ENCODE results near the gene DCLK1.
"Not testable (repeated sequence)": the region's sequence is repeated elsewhere in the genome, so short reads cannot be mapped to it uniquely, and the experiment has no call there.

Gene DCLK1

GRCh38 chr13:36089130-36089647, 42.0 kb downstream of the DCLK1 start:
- peaks cover 15 to 22% of the 10 kb centered on the region in 2 donors for H3K9me3 Mint-ChIP-seq
- DNase-seq (no peak), ATAC-seq (replicated peaks) (no peak)

GRCh38 chr13:36088463-36088862, 42.7 kb downstream of the DCLK1 start:
- no peak overlapping the region for H3K27ac Mint-ChIP-seq
- H3K4me3 Mint-ChIP-seq = no peak overlapping the region
- H3K36me3 Mint-ChIP-seq (ENCODE audit: insufficient read depth) = no peaks in the 10 kb centered on the region
- ATAC-seq (replicated peaks) = no peak
- peaks cover 15 to 22% of the 10 kb centered on the region in 2 donors for H3K9me3 Mint-ChIP-seq
- H3K4me1 Mint-ChIP-seq (ENCODE audit: low read depth in 2 of 2) = no peaks in the 10 kb centered on the region
- no peak for DNase-seq
- H3K27me3 Mint-ChIP-seq = no peaks in the 10 kb centered on the region

More at GRCh38 chr13:36089130-36089647, 42.0 kb downstream of the DCLK1 start:
- H3K36me3 Mint-ChIP-seq (ENCODE audit: insufficient read depth) = no peaks in the 10 kb centered on the region
- H3K27me3 Mint-ChIP-seq = no peaks in the 10 kb centered on the region
- H3K27ac Mint-ChIP-seq = no peak overlapping the region
- no peaks in the 10 kb centered on the region for H3K4me1 Mint-ChIP-seq (ENCODE audit: low read depth in 2 of 2)
- no peak overlapping the region for H3K4me3 Mint-ChIP-seq

- no peak overlapping the region for H3K27ac Mint-ChIP-seq
- DNase-seq = no peak
- no peaks in the 10 kb centered on the region for H3K36me3 Mint-ChIP-seq (ENCODE audit: insufficient read depth)
- peaks cover 15 to 22% of the 10 kb centered on the region in 2 donors for H3K9me3 Mint-ChIP-seq
- ATAC-seq (replicated peaks) = no peak
- H3K27me3 Mint-ChIP-seq = no peaks in the 10 kb centered on the region
- no peak overlapping the region for H3K4me3 Mint-ChIP-seq
- no peaks in the 10 kb centered on the region for H3K4me1 Mint-ChIP-seq (ENCODE audit: low read depth in 2 of 2)
Observed at GRCh38 chr13:36088001-36088400, 43.2 kb downstream of the DCLK1 start.

- Mint-ChIP-seq H3K27ac (no peak overlapping the region), H3K9me3 (peaks cover 8 to 12% of the 10 kb centered on the region in 2 donors), H3K4me1 (ENCODE audit: low read depth in 2 of 2) (no peaks in the 10 kb centered on the region), H3K27me3 (no peaks in the 10 kb centered on the region), H3K4me3 (no peak overlapping the region), H3K36me3 (ENCODE audit: insufficient read depth) (no peaks in the 10 kb centered on the region)
- ATAC-seq (replicated peaks) (no peak), DNase-seq (no peak)
Observed at GRCh38 chr13:36086117-36086516, 45.1 kb downstream of the DCLK1 start.

- no peaks in the 10 kb centered on the region for H3K4me1 Mint-ChIP-seq (ENCODE audit: low read depth in 2 of 2)
- no peak overlapping the region for H3K27ac Mint-ChIP-seq
- H3K4me3 Mint-ChIP-seq = no peak overlapping the region
- no peaks in the 10 kb centered on the region for H3K27me3 Mint-ChIP-seq
- no peak for ATAC-seq (replicated peaks)
- H3K9me3 Mint-ChIP-seq = peaks cover 4 to 6% of the 10 kb centered on the region in 2 donors
- DNase-seq = no peak
- no peaks in the 10 kb centered on the region for H3K36me3 Mint-ChIP-seq (ENCODE audit: insufficient read depth)
Observed at GRCh38 chr13:36084131-36084530, 47.1 kb downstream of the DCLK1 start.

- Mint-ChIP-seq H3K36me3 (ENCODE audit: insufficient read depth) (no peaks in the 10 kb centered on the region), H3K4me3 (no peak overlapping the region), H3K4me1 (ENCODE audit: low read depth in 2 of 2) (no peaks in the 10 kb centered on the region), H3K9me3 (peaks cover 7 to 12% of the 10 kb centered on the region in 2 donors), H3K27ac (no peak overlapping the region), H3K27me3 (no peaks in the 10 kb centered on the region)
- DNase-seq = no peak
- no peak for ATAC-seq (replicated peaks)
Observed at GRCh38 chr13:36082806-36083205, 48.4 kb downstream of the DCLK1 start.

GRCh38 chr13:36082396-36082795, 48.8 kb downstream of the DCLK1 start:
- no peak for DNase-seq
- H3K27ac Mint-ChIP-seq = no peak overlapping the region
- no peaks in the 10 kb centered on the region for H3K27me3 Mint-ChIP-seq
- no peak overlapping the region for H3K4me3 Mint-ChIP-seq
- peaks cover 8 to 12% of the 10 kb centered on the region in 2 donors for H3K9me3 Mint-ChIP-seq
- no peaks in the 10 kb centered on the region for H3K4me1 Mint-ChIP-seq (ENCODE audit: low read depth in 2 of 2)
- H3K36me3 Mint-ChIP-seq (ENCODE audit: insufficient read depth) = no peaks in the 10 kb centered on the region
- ATAC-seq (replicated peaks) = no peak

- no peak for DNase-seq
- no peak for ATAC-seq (replicated peaks)
- no peak overlapping the region for H3K4me3 Mint-ChIP-seq
- peaks cover 9 to 20% of the 10 kb centered on the region in 2 donors for H3K9me3 Mint-ChIP-seq
- H3K4me1 Mint-ChIP-seq (ENCODE audit: low read depth in 2 of 2) = no peaks in the 10 kb centered on the region
- H3K27me3 Mint-ChIP-seq = no peaks in the 10 kb centered on the region
- no peak overlapping the region for H3K27ac Mint-ChIP-seq
- H3K36me3 Mint-ChIP-seq (ENCODE audit: insufficient read depth) = no peaks in the 10 kb centered on the region
Observed at GRCh38 chr13:36076211-36076610, 55.0 kb downstream of the DCLK1 start.

- H3K27ac Mint-ChIP-seq = no peak overlapping the region
- ATAC-seq (replicated peaks) = no peak
- no peaks in the 10 kb centered on the region for H3K27me3 Mint-ChIP-seq
- H3K4me1 Mint-ChIP-seq (ENCODE audit: low read depth in 2 of 2) = no peaks in the 10 kb centered on the region
- DNase-seq = no peak
- H3K4me3 Mint-ChIP-seq = no peak overlapping the region
- H3K36me3 Mint-ChIP-seq (ENCODE audit: insufficient read depth) = no peaks in the 10 kb centered on the region
- peaks cover 9 to 18% of the 10 kb centered on the region in 2 donors for H3K9me3 Mint-ChIP-seq
Observed at GRCh38 chr13:36074659-36075058, 56.5 kb downstream of the DCLK1 start.

GRCh38 chr13:36072152-36072935, 58.8 kb downstream of the DCLK1 start:
- Mint-ChIP-seq H3K27ac (no peak overlapping the region), H3K36me3 (ENCODE audit: insufficient read depth) (no peaks in the 10 kb centered on the region), H3K9me3 (peaks cover 5 to 15% of the 10 kb centered on the region in 2 donors), H3K27me3 (no peaks in the 10 kb centered on the region), H3K4me1 (ENCODE audit: low read depth in 2 of 2) (no peaks in the 10 kb centered on the region), H3K4me3 (no peak overlapping the region)
- DNase-seq (no peak), ATAC-seq (replicated peaks) (no peak)

- H3K36me3 Mint-ChIP-seq (ENCODE audit: insufficient read depth); H3K27ac Mint-ChIP-seq; H3K27me3 Mint-ChIP-seq; H3K4me1 Mint-ChIP-seq (ENCODE audit: low read depth in 2 of 2); H3K4me3 Mint-ChIP-seq; ATAC-seq (replicated peaks); DNase-seq: not testable (repeated sequence)
- peaks cover 4 to 15% of the 10 kb centered on the region in 2 donors for H3K9me3 Mint-ChIP-seq
Observed at GRCh38 chr13:36070504-36071192, 60.5 kb downstream of the DCLK1 start.

GRCh38 chr13:36069881-36070366, 61.3 kb downstream of the DCLK1 start:
- no peaks in the 10 kb centered on the region for H3K4me1 Mint-ChIP-seq (ENCODE audit: low read depth in 2 of 2)
- H3K27ac Mint-ChIP-seq = no peak overlapping the region
- DNase-seq (no peak), ATAC-seq (replicated peaks) (no peak)
- no peaks in the 10 kb centered on the region for H3K27me3 Mint-ChIP-seq
- no peak overlapping the region for H3K4me3 Mint-ChIP-seq
- no peaks in the 10 kb centered on the region for H3K36me3 Mint-ChIP-seq (ENCODE audit: insufficient read depth)
- peaks cover 3 to 15% of the 10 kb centered on the region in 2 donors for H3K9me3 Mint-ChIP-seq

- Mint-ChIP-seq H3K27ac (no peak overlapping the region), H3K9me3 (peaks cover 3 to 15% of the 10 kb centered on the region in 2 donors), H3K4me1 (ENCODE audit: low read depth in 2 of 2) (no peaks in the 10 kb centered on the region), H3K36me3 (ENCODE audit: insufficient read depth) (no peaks in the 10 kb centered on the region), H3K4me3 (no peak overlapping the region), H3K27me3 (no peaks in the 10 kb centered on the region)
- ATAC-seq (replicated peaks) (no peak), DNase-seq (no peak)
Observed at GRCh38 chr13:36068991-36069390, 62.2 kb downstream of the DCLK1 start.

GRCh38 chr13:36068566-36068965, 62.6 kb downstream of the DCLK1 start:
- H3K27me3 Mint-ChIP-seq = no peaks in the 10 kb centered on the region
- no peaks in the 10 kb centered on the region for H3K36me3 Mint-ChIP-seq (ENCODE audit: insufficient read depth)
- H3K27ac Mint-ChIP-seq = no peak overlapping the region
- DNase-seq (no peak), ATAC-seq (replicated peaks) (no peak)
- H3K4me3 Mint-ChIP-seq = no peak overlapping the region
- peaks cover 3 to 15% of the 10 kb centered on the region in 2 donors for H3K9me3 Mint-ChIP-seq
- H3K4me1 Mint-ChIP-seq (ENCODE audit: low read depth in 2 of 2) = no peaks in the 10 kb centered on the region

All from effector memory CD8-positive, alpha-beta T cell (primary cell).